ENCODE results near the gene CAVIN3.

GRCh38 chr11:6345366-6345765 is 25.1 kb upstream of the CAVIN3 start:
- TF ChIP-seq SIN3A (IDR thresholded peaks at IDR 0.05; ENCODE audit: borderline replicate concordance, insufficient read depth, low read length) (no peak), POLR2AphosphoS5 (IDR thresholded peaks at IDR 0.05; ENCODE audit: low read depth, low read length) (no peak), REST (IDR thresholded peaks at IDR 0.05; ENCODE audit: insufficient read depth in 1 of 2, low read depth in 2 of 2, low read length in 2 of 2) (no peak), TAF1 (IDR thresholded peaks at IDR 0.05; ENCODE audit: borderline replicate concordance, insufficient read depth, low read length) (no peak)
